Epidermal melanocyte (primary cell): ENCODE measurements around the gene RASGEF1C.

ENCODE experiments used
- DNase-seq: peaks from one replicate; pipeline ENCODE4 v3.0.0; 2011; ENCODE audit warnings: low spot score; ENCODE audit not compliant: insufficient read length

Gene RASGEF1C

DNA sequence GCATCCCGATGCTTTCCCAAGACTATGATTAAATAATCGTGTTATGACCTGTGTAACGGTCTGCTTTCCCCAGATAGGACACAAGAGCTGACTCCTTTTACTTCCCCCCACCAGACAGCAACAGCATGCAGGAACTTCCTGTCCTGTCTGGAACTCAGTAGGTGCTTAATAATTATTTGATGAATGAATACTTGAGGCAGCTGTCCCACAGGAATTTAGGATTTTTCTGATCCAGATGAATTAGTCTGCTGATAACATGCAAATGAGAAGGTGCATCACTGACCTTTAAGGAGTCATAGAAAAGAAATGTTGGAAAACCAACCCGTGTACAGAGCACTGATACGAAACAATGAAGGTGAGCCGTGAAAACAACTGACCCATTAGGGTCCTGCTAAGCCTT is 149.7 kb downstream of the RASGEF1C start:
- DNase-seq = no peak

DNA sequence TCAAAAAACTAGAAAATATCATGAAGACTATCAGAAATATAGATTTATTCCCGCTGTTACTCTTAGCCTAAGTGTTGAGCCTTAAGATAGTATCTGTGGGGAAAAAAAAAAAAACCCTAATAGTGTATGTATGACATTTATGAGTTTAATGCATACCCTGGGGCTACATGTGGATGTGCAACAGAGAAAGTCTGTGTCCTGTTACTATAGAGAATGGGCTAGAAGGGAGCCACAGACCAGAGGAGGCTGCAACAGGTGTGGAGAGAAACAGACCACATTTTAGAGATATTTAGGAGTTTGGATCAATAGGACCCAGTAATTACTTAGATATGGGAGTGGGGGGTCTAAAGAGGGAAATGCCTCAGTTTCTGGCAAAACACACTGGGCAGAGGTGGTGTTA is 152.9 kb downstream of the RASGEF1C start:
- DNase-seq = no peak

DNA sequence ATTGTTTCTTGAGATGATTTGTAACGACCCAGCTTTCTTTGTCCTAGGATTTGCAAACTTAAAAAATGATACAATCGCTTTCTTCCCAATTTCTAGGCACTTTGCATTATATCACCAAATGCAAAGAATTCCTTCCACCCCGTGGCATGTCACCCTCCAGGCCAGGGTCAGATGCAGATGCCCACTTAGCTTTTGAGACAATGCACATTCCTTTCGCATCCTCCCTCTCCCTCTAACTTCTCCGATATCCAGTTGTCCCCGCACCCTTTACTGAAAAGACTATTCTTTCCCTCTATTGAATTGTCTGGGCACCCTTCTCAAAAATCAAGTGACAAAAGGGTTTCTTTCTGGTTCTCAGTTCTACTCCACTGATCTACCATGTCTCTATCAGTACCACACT is 154.8 kb downstream of the RASGEF1C start:
- no peak for DNase-seq

DNA sequence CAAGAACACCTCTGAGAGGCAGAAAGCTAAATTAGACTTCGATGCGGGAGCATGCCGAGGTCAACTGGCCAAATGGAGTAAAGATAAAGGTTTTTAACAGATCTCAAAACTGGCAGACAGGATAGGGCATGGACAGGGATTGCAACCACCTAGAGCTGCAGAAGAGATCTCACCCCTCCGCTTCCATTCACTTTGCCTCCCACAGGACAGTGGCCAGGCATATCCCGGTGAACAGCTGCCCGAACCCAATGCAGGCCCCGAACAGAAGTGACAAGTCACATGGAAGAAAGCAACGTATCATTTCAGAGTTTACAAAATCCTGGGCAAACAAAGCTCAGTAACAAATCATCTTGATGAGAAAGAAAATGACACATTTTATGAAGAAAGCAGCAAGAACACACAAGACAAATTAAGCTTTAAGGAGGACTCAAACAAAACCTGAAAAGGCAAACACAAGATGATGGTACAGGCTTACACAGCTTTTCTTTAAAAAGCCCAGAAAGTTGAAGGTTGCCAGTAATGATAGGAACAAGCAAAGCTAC is 155.9 kb downstream of the RASGEF1C start:
- no peak for DNase-seq

DNA sequence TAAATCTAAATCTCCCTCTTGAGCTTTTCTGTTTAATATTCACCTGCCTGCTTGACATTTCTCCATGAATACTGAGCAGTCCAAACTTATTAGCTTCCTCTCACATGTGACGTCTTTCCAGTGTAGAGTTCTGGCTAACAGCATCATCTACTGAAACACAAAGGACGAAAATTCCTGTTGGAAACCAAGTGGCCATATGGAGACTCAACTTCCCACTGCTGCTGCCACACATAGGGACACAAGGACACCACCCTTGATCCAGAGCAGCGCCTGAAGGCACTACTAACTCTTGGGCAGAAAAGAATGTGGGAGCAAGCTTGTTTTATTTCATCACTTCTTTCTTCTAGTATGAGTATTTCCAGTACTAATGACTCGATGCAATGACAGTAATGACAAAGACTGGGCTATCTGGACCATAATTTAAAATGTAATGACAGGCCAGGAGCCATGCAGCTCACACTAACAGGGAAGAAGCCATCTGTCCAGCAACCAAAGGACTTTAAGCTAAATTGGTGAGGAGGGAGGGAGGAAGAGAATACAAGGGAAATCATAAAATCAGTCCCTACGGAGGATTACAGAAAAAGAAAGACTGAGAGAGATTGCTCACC is 156.7 kb downstream of the RASGEF1C start:
- DNase-seq = no peak
